Lung (tissue), 12 donors: ENCODE results near the gene HK1. TPM values are rescaled to one million over a fixed set of nuclear protein-coding genes. Genes with fewer than 3 reads are reported as not detected.
A peak's percentile ranks its signal among the peaks of the same experiment; 100 is the strongest.

Source experiments
- ATAC-seq: fragments of 200-7000 bp; cut with Tn5 transposase; one replicate; pipeline ENCODE4 v1.9.1; 2020; ENCODE audit warnings: moderate number of reproducible peaks; ENCODE audit not compliant: insufficient read depth, low FRiP score
- DNase-seq, 3 donors: peaks; one replicate each; pipeline ENCODE4 v3.0.0-alpha.2; 2013 to 2017
- H3K27ac ChIP-seq, 2 donors: one replicate each; pipeline ENCODE4 v1.5.1; 2013; ENCODE audit warnings: mild to moderate bottlenecking in 2 of 2, moderate library complexity in 2 of 2, control low read depth in 1 of 2, inconsistent platforms in 1 of 2, low read depth in 1 of 2, low read length in 1 of 2
- H3K27me3 ChIP-seq, 3 donors: one replicate each; pipeline ENCODE4 v1.5.1; 2013; ENCODE audit warnings: low read length in 2 of 3; ENCODE audit not compliant: control insufficient read depth in 3 of 3, insufficient read depth in 3 of 3
- H3K36me3 ChIP-seq, 4 donors: one replicate each; pipeline ENCODE4 v1.5.1; 2013; ENCODE audit warnings: low read length in 4 of 4, mild to moderate bottlenecking in 1 of 4, moderate library complexity in 1 of 4; ENCODE audit not compliant: control insufficient read depth in 4 of 4, insufficient read depth in 4 of 4
- H3K4me1 ChIP-seq, 5 donors: one replicate each; pipeline ENCODE4 v1.5.1; 2013; ENCODE audit warnings: low read length in 5 of 5, mild to moderate bottlenecking in 2 of 5, moderate library complexity in 1 of 5; ENCODE audit not compliant: control insufficient read depth in 5 of 5, insufficient read depth in 5 of 5
- H3K4me3 ChIP-seq: one replicate; pipeline ENCODE4 v1.5.1; 2013; ENCODE audit warnings: mild to moderate bottlenecking, control low read depth, moderate library complexity
- H3K9ac ChIP-seq, 2 donors: one replicate each; pipeline ENCODE4 v1.5.1; 2013; ENCODE audit warnings: low read length in 2 of 2, control low read depth in 1 of 2; ENCODE audit not compliant: insufficient read depth in 1 of 2
- H3K9me3 ChIP-seq, 4 donors: one replicate each; pipeline ENCODE4 v1.5.1; 2013; ENCODE audit warnings: low read length in 3 of 4, mild to moderate bottlenecking in 1 of 4, moderate library complexity in 1 of 4; ENCODE audit not compliant: control insufficient read depth in 4 of 4, insufficient read depth in 3 of 4
- WGBS, 2 donors: extraction: QIAGEN DNeasy Blood & Tissue Kit; methylation state at CpG; one replicate each; pipeline ENCODE4 v1.1.7; 2013; 5-methylcytosine and 5-hydroxymethylcytosine counted together
- polyA plus RNA-seq, 2 donors: library from polyadenylated mRNA; stranded (reverse); fragments of 200-250 nt; gene quantifications; one replicate each; pipeline ENCODE4 v1.2.1, GENCODE V29; 2013
- total RNA-seq, 2 donors: library from RNA; depleted of rRNA in 1 of 2; stranded (reverse); fragments of >200 nt in 1 of 2; gene quantifications; one replicate each; pipeline ENCODE4 v1.2.1, GENCODE V29; 2014 to 2021
- TF ChIP-seq, protein P1 (sequence below): IDR thresholded peaks from 2 replicates; pipeline ENCODE4 v1.5.1; 2012; ENCODE audit warnings: mild to moderate bottlenecking; ENCODE audit errors: control extremely low read depth, extremely low read depth
- donor health status: control.
- donor health status: control.
- donor health status: Bipolar disorder and iron deficiency.
- donor health status: healthy.
- donor health status: DM: yes; HTN: yes; CAD: no.

Gene HK1
- total and polyA plus RNA-seq, 4 donors = 33.6 to 120 (median 78.0) TPM

DNA sequence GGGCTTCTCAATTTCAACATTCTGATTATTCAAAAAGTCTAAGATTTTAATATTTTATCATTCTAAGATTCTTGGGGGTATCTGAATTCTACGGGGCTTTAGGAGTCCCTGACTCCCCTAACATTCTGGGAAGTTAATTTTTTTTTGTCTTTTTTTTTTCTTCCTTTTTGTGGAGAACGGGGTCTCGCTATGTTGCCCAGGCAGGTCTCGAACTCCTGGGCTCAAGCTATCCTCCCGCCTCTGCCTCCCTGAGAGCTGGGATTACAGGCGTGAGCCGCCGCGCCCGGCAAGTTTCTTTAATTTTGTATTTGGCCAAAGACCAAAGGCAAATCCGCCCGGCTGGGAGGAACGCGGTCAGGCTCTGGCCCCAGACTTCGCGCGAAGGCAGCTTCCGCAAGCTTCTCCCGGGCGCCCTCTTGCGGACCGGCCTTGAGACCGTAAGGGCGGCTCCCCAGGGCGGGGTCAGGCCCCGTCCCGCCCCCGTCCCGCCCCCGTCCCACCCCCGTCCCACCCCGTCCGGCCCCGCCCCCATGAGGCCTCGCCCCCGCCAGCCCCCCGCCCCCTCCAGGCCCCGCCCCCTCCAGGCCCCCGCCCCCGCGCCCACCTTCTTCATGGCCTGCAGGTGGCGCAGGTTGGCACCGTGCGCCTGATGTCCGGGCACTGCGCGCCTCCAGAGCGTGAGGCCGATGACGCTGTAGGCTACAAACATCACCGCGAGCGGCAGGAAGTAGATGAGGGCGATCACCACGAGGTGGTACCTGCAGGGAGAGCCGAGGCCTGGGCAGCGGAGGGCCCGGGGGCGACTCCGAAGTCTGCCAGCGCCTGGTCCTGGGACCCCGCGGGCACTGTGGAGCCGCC, 130.3 kb downstream of the HK1 start:
- Histone ChIP-seq H3K27ac (peak overlapping the region; percentile 65 to 85), H3K36me3 (peaks cover 0 to 1% (median 0%) of the 10 kb centered on the region in 4 donors), H3K9ac (no peak overlapping the region), H3K9me3 (no peaks in the 10 kb centered on the region), H3K27me3 (no peaks in the 10 kb centered on the region), H3K4me3 (peak overlapping the region; percentile 11), H3K4me1 (peaks cover 0 to 27% (median 17%) of the 10 kb centered on the region in 5 donors)
- WGBS, 2 donors = 3 to 4% methylated on average over 40 to 62 of the region's 64 CpGs
- TF ChIP-seq, protein P1, sequence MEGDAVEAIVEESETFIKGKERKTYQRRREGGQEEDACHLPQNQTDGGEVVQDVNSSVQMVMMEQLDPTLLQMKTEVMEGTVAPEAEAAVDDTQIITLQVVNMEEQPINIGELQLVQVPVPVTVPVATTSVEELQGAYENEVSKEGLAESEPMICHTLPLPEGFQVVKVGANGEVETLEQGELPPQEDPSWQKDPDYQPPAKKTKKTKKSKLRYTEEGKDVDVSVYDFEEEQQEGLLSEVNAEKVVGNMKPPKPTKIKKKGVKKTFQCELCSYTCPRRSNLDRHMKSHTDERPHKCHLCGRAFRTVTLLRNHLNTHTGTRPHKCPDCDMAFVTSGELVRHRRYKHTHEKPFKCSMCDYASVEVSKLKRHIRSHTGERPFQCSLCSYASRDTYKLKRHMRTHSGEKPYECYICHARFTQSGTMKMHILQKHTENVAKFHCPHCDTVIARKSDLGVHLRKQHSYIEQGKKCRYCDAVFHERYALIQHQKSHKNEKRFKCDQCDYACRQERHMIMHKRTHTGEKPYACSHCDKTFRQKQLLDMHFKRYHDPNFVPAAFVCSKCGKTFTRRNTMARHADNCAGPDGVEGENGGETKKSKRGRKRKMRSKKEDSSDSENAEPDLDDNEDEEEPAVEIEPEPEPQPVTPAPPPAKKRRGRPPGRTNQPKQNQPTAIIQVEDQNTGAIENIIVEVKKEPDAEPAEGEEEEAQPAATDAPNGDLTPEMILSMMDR = peak; percentile 49
- peak; percentile 96 to 97 (median 96) for DNase-seq
- ATAC-seq = peak; percentile 91

DNA sequence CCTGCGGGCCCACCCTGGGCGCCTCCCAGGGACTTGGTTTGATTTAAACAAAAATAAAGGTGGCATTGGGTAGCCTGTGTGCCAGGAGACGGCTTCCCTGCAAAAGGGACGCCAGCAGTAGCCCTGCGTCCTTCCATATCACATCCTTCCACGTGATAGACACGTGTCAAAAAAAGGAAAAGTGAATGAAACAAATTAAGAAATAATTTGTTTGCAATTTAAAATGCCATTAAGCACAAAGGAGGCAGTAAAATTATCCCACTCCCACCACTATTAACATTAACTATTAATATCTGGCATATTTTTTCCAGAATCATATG, 130.8 kb downstream of the HK1 start:
- no peaks in the 10 kb centered on the region for H3K9me3 ChIP-seq
- no peaks in the 10 kb centered on the region for H3K27me3 ChIP-seq
- DNase-seq (no peak), ATAC-seq (no peak)
- peak overlapping the region; percentile 65 to 85 for H3K27ac ChIP-seq
- no peak overlapping the region for H3K9ac ChIP-seq
- peaks cover 0 to 24% (median 17%) of the 10 kb centered on the region in 5 donors for H3K4me1 ChIP-seq
- WGBS, 2 donors = 17 to 24% methylated on average over 7 of the region's 7 CpGs
- no peaks in the 10 kb centered on the region for H3K36me3 ChIP-seq
- TF ChIP-seq, protein P1 = no peak
- H3K4me3 ChIP-seq = peak overlapping the region; percentile 11

DNA sequence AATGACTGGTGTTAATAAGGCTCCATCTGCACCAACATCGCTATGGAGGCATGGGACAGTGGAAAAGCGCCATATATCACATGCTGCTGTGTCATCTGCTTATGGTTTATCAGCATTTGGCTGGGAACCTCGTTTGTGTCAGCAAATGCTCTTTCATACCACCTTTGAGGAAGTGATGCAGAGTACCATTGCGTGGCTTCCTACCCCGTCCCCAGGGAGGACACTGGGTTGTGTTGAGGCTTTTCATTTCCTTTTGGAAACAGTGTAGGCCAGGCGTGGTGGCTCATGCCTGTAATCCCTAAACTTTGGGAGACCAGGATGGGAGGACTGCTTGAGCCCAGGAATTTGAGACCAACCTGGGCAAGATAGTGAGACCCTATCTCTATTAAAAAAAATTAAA, 131.7 kb downstream of the HK1 start:
- no peaks in the 10 kb centered on the region for H3K36me3 ChIP-seq
- 42 to 49% methylated on average over 6 of the region's 6 CpGs for WGBS, 2 donors
- ATAC-seq = no peak
- H3K9ac ChIP-seq = no peak overlapping the region
- no peaks in the 10 kb centered on the region for H3K9me3 ChIP-seq
- peaks cover 0 to 24% (median 17%) of the 10 kb centered on the region in 5 donors for H3K4me1 ChIP-seq
- H3K27ac ChIP-seq = no peak overlapping the region
- H3K27me3 ChIP-seq = no peaks in the 10 kb centered on the region
- DNase-seq = peak in 1 of 3 donors; percentile 31
- TF ChIP-seq, protein P1 = no peak
- no peak overlapping the region for H3K4me3 ChIP-seq

DNA sequence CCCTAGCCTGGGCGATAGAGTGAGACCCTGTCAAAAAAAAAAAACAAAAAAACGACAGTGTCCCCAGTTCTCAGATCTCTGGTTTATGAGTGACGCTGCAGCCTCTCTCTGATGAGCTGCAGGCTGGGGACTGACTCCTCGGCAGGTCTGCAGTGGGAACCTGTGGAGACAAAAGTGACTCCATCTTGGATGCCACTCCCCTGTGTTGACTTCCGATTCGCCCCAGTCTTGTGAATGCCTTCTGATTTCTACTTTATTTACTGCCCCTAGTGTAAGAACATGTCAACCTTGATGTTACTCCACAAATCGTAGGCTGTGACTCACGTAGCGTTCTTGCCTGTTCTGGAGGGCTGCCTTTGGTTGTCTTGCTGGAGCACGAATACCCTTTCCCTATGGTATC, 132.2 kb downstream of the HK1 start:
- no peak for DNase-seq

More for the DNA sequence above, 132.2 kb downstream of the HK1 start:
- H3K27me3 ChIP-seq = no peaks in the 10 kb centered on the region
- no peak overlapping the region for H3K27ac ChIP-seq
- TF ChIP-seq, protein P1 = no peak
- no peak overlapping the region for H3K4me3 ChIP-seq
- H3K4me1 ChIP-seq = peaks cover 0 to 24% (median 17%) of the 10 kb centered on the region in 5 donors
- H3K9me3 ChIP-seq = no peaks in the 10 kb centered on the region
- no peaks in the 10 kb centered on the region for H3K36me3 ChIP-seq
- H3K9ac ChIP-seq = no peak overlapping the region
- WGBS, 2 donors = 85 to 94% methylated on average over 9 to 10 of the region's 10 CpGs
- ATAC-seq = no peak
